Activated naive CD8-positive, alpha-beta T cell treated with anti-CD3 and anti-CD28 coated beads, Interleukin-2, amount 50 U/mL, for 24 hours (primary cell): ENCODE measurements around the gene STARD3.

Experiments
- ATAC-seq: fragments of 150-1000 bp; cut with Tn5 transposase; one replicate; pipeline ENCODE4 v1.10.0; 2021
- DNase-seq: peaks from one replicate; pipeline ENCODE4 v3.0.0; 2021
- H3K27ac Mint-ChIP-seq: one replicate; pipeline ENCODE4 v1.8.0; 2021; ENCODE audit warnings: mild to moderate bottlenecking, mixed read lengths
- H3K27me3 Mint-ChIP-seq: one replicate; pipeline ENCODE4 v1.8.0; 2021; ENCODE audit warnings: mixed read lengths
- H3K36me3 Mint-ChIP-seq: one replicate; pipeline ENCODE4 v1.8.0; 2021; ENCODE audit warnings: low read depth, mixed read lengths
- H3K4me1 Mint-ChIP-seq: one replicate; pipeline ENCODE4 v1.8.0; 2021; ENCODE audit warnings: mixed read lengths
- H3K4me3 Mint-ChIP-seq: one replicate; pipeline ENCODE4 v1.8.0; 2021; ENCODE audit warnings: mild to moderate bottlenecking, moderate library complexity, mixed read lengths
- H3K9me3 Mint-ChIP-seq: one replicate; pipeline ENCODE4 v1.8.0; 2021; ENCODE audit warnings: mixed read lengths

The STARD3 gene

DNA sequence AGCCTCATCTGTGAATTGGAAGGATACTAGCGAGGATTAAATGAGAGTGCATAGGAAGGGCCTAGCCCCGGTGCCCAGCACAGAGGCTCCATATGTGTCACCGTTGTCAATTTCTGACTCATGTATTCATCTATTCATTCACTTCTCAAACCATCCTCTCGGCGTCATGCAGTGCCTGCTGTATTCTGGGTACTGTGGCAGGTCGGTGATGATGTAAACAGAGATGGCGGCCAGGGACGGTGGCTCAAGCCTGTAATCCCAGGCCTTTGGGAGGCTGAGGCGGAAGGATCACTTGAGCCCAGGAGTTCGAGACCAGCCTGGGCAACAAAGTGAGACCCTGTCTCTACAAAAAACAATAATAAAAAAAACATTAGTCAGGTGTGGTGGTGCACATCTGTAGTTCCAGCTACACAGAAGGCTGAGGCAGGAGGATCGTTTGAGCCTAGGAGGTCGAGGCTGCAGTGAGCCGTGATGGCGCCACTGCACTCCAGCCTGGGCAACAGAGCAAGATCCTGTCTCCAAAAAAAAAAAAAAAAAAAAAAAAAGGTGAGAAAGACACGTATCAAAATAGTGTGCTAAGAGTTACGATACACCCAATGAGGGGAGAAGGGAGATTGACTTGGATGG is 14.5 kb upstream of the STARD3 start:
- Mint-ChIP-seq H3K4me1 (peaks cover 23% of the 10 kb centered on the region), H3K36me3 (no peaks in the 10 kb centered on the region), H3K4me3 (peak overlapping the region; percentile 48), H3K27me3 (peaks cover 23% of the 10 kb centered on the region), H3K27ac (peak overlapping the region; percentile 77), H3K9me3 (no peaks in the 10 kb centered on the region)
- ATAC-seq (peak; percentile 62), DNase-seq (peak; percentile 35)

DNA sequence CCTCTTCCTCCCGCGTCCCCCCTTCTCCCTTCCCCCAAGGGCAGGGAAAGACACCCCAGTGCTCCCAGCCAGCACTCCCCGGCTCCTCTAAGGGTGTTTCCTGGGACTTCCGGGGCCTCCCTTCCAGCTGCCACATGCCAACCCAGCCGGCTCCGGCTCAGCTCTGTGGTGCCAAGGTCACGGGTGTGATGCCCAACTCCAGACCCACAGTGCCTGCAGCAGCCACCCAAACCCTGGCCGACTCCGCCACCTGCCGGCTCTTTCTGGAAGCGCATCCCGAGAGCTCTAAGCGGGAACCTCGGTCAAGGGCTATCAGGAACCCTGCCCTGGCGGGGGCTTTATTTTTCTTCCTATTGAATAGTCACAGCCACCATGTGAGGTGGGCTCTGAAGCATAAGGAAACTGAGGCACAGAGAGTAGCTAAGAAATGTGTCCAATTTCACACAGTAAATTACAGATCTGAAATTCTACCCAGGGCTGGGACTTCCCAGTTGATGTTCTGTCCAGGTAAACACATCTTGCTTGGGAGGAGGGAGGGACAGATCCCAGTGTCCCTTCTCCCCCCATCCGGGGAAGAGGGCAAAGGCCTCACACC is 13.5 kb upstream of the STARD3 start:
- Mint-ChIP-seq H3K27ac (no peak overlapping the region), H3K27me3 (peaks cover 31% of the 10 kb centered on the region), H3K4me1 (peaks cover 23% of the 10 kb centered on the region), H3K9me3 (no peaks in the 10 kb centered on the region), H3K4me3 (no peak overlapping the region), H3K36me3 (no peaks in the 10 kb centered on the region)
- peak; percentile 56 for ATAC-seq
- peak; percentile 94 for DNase-seq

DNA sequence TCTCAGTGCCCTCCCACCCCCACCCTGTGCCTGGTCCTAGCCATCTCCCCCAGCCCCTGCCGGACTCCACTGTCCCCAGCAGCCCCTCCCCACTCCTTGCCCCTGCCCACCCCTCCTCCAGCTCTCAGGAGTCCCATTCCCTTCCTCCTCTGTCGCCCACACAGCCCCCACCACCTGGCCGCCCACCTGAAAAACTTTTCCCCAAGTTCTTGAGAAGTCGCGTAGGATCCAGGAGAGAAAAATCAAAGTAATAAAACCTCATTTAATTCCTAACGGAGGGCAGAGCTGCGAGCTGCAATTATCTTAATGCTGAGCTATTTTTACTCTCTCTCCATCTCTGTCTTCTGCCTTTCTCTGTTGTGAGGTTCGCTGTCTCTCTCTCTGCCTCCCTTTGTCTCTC is 12.6 kb upstream of the STARD3 start:
- DNase-seq (no peak), ATAC-seq (no peak)
- Mint-ChIP-seq H3K4me3 (no peak overlapping the region), H3K27ac (no peak overlapping the region), H3K4me1 (peaks cover 23% of the 10 kb centered on the region), H3K27me3 (peaks cover 34% of the 10 kb centered on the region), H3K36me3 (no peaks in the 10 kb centered on the region), H3K9me3 (no peaks in the 10 kb centered on the region)

DNA sequence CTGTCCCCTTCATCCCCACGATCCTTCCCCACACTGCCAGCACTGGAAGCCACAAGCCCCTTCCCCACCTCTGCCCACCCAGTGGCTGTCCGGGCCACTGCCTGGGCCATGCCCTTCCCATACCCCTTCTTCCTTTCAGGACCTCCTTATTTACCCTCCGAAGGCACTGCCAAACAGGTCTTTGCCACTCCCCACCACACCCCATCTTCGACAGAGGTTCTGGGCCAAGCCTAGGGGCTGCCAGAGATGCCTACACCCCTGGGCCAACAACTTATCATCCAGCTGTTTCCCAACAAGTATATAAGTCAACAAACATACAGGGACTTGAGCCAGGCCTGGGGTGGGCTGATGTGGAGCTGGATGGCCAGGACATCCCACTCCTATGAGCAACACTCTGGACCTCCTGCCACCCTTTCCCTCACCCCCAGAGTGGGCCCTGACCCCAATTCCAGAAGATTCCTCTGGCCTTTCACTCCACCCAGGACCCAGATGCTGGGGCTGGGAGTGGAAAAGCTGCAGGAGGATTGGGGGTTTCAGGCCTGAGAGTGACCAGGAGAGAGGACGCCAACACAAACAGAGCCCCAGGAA is 11.7 kb upstream of the STARD3 start:
- ATAC-seq, result no peak

DNA sequence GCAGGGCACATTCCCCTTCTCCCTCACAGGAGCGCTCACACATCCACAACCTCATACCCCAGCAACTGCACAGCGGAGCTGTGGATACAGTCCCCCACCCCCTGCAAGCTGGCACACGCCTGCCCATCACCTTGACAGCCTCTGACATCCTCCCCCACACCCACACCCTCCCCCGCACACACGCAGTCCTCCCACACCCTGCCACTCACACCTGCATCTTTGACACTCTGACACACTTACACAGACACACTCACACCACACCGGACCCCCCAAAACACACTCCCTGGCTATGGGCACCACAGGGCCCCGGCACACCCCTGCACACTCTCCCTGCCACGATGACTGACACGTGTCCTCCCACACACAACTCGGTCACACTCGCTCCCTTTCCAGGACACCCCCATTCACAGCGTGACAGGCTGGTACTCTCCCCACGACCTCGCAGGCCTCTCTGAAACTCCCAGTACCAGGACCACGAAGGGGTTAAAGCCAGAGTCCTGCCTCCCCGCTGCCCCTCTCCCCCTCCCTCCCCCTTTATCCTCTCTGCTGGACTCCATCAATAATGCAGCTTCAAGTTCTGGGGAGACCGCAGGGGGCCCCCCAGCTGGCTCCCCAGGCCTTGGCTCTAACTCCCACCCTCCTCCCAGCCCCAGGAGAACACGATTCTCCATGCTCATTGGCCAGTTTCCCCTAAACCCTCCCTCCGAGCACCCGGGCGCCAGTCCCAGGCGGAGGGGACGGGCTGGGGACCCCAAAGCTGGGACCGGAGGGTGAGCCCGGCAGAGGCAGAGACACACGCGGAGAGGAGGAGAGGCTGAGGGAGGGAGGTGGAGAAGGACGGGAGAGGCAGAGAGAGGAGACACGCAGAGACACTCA is 10.5 kb upstream of the STARD3 start, which contains the start of gene PPP1R1B:
Gene PPP1R1B (plus strand): TSS at position 782 of the 876 bp plus-strand sequence. CDS start 441 bp downstream, outside the sequence.
- Mint-ChIP-seq H3K36me3 (no peaks in the 10 kb centered on the region), H3K4me1 (peaks cover 23% of the 10 kb centered on the region), H3K27me3 (peaks cover 37% of the 10 kb centered on the region), H3K9me3 (no peaks in the 10 kb centered on the region), H3K4me3 (peak within 1 kb of the TSS; percentile 45), H3K27ac (no peak within 1 kb of the TSS)
- ATAC-seq (no peak), DNase-seq (peak; percentile 32)

More for the DNA sequence above, 11.7 kb upstream of the STARD3 start:
- peaks cover 34% of the 10 kb centered on the region for H3K27me3 Mint-ChIP-seq
- DNase-seq, result no peak
- no peak overlapping the region for H3K4me3 Mint-ChIP-seq
- H3K9me3 Mint-ChIP-seq, result no peaks in the 10 kb centered on the region
- H3K4me1 Mint-ChIP-seq, result peaks cover 23% of the 10 kb centered on the region
- no peaks in the 10 kb centered on the region for H3K36me3 Mint-ChIP-seq
- H3K27ac Mint-ChIP-seq, result no peak overlapping the region

DNA sequence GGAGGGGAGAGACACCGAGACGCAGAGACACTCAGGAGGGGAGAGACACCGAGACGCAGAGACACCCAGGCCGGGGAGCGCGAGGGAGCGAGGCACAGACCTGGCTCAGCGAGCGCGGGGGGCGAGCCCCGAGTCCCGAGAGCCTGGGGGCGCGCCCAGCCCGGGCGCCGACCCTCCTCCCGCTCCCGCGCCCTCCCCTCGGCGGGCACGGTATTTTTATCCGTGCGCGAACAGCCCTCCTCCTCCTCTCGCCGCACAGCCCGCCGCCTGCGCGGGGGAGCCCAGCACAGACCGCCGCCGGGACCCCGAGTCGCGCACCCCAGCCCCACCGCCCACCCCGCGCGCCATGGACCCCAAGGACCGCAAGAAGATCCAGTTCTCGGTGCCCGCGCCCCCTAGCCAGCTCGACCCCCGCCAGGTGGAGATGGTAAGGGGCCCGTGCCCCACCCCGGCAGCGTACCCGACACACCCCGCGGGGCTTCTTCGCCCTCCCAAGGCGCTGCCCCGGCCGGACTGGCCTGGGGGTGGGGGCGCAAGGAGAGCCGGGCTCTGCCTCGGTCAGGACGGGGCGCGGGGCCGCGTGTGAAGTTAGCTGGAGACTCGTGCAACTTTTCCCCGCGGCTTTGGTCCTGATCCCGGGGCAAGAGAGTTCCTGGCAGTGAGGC is 9.8 kb upstream of the STARD3 start:
- H3K27ac Mint-ChIP-seq, result no peak overlapping the region
- H3K4me3 Mint-ChIP-seq, result peak overlapping the region; percentile 45
- no peaks in the 10 kb centered on the region for H3K36me3 Mint-ChIP-seq
- no peaks in the 10 kb centered on the region for H3K9me3 Mint-ChIP-seq
- H3K27me3 Mint-ChIP-seq, result peaks cover 42% of the 10 kb centered on the region
- DNase-seq, result no peak
- peaks cover 21% of the 10 kb centered on the region for H3K4me1 Mint-ChIP-seq
- ATAC-seq, result no peak

DNA sequence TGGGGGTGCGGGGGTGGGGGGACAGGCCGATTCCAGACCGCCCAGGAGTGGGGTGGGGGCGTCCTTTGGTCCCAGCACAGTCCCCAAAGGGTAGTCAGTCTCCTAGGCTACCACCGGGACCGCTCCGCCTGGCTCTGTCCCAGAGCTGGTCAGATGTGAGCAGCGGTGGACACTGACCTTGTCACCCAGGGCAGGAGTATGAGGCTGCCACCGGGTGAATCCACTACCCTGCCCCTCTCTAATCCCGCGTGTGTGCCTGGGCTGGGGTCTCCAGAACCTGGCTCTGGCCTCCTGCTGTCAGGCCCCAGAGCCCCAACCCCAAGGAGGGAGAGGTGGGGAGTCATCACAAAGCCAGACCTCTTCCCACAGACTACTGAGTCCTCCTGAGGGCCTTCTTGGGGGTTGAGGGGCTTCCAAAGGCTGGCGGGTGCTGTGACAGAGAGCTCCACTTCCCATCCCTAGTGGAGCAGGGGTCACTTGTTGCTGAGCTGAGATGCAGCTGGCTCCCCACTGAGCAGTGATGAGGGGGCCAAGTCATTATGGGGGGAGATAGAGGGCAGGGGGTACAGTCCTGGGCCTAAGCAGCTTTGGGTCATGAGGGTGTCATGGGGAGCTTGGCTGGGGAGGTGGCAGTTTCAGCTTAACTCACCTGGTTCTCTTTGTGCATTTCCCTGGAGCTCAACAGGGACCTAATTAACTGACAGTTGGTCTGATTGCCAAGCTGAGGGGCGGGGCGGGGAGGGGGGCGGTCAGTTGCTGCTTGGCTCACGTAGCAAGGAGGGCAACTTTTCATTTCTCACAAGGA is 9.0 kb upstream of the STARD3 start:
- ATAC-seq, result no peak
- Mint-ChIP-seq H3K4me3 (no peak overlapping the region), H3K36me3 (no peaks in the 10 kb centered on the region), H3K9me3 (no peaks in the 10 kb centered on the region), H3K4me1 (peaks cover 14% of the 10 kb centered on the region), H3K27me3 (peaks cover 42% of the 10 kb centered on the region), H3K27ac (no peak overlapping the region)
- DNase-seq, result no peak

DNA sequence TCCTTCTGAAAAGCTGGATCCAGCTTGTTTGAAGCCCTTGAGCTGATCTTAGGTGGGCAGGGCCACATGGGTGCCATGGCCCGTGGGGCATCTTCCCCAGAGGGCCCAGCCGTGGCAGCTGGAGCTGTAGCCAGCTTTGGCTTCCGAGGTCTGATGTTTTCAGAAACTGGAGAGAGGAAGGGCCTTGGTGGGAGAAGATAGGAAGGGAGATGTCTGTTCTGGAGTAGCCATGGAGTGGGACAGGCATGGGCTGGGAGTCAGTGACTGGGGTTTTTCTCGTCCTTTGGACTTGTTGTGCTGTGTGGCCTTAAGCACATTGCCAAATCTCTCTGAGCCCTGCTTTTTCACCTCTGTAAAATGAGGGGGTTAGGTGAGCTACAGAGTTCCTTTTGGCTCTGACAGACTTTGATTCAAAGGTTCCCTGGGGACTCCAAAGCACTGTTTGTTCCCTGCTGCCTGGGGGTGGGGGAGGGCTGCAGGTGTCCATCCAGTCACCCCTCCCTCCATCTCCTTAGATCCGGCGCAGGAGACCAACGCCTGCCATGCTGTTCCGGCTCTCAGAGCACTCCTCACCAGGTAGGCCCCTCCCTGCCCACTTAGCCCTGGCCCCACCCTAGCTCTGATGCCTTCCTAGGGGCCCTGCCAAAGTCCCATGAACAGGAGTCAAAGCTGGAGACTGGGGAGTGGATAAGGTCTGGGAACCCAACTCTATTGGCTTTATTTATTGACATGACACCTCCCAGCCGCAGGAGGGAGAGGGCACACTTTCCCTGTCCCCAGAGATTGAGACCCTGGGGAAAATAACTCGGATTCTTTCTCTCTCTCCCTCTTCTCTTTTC is 8.1 kb upstream of the STARD3 start:
- DNase-seq, result no peak
- no peak overlapping the region for H3K27ac Mint-ChIP-seq
- no peaks in the 10 kb centered on the region for H3K9me3 Mint-ChIP-seq
- H3K36me3 Mint-ChIP-seq, result no peaks in the 10 kb centered on the region
- no peak for ATAC-seq
- no peak overlapping the region for H3K4me3 Mint-ChIP-seq
- H3K27me3 Mint-ChIP-seq, result peaks cover 42% of the 10 kb centered on the region
- peaks cover 6% of the 10 kb centered on the region for H3K4me1 Mint-ChIP-seq

DNA sequence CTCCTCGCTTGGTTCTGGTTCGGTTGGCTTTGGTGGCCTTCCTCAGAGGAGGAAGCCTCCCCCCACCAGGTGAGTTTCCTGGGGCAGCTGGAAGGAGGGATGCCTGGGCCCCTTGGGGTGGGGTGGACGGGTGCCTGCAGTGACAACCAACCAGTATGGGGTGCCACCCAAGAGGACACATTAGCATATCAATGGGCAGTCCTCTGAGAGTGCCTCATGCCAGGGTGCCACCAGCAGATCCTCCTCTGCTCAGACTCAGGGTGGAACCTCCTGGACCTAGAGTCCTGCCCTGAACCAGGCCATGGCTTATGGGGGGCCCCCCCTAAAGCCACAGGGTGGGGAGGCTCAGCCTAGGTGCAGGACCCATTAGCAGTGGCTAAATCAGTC is 7.5 kb upstream of the STARD3 start:
- DNase-seq (no peak), ATAC-seq (no peak)
- no peak overlapping the region for H3K4me3 Mint-ChIP-seq
- no peak overlapping the region for H3K27ac Mint-ChIP-seq
- H3K9me3 Mint-ChIP-seq, result no peaks in the 10 kb centered on the region
- peaks cover 5% of the 10 kb centered on the region for H3K4me1 Mint-ChIP-seq
- H3K27me3 Mint-ChIP-seq, result peaks cover 41% of the 10 kb centered on the region
- no peaks in the 10 kb centered on the region for H3K36me3 Mint-ChIP-seq

DNA sequence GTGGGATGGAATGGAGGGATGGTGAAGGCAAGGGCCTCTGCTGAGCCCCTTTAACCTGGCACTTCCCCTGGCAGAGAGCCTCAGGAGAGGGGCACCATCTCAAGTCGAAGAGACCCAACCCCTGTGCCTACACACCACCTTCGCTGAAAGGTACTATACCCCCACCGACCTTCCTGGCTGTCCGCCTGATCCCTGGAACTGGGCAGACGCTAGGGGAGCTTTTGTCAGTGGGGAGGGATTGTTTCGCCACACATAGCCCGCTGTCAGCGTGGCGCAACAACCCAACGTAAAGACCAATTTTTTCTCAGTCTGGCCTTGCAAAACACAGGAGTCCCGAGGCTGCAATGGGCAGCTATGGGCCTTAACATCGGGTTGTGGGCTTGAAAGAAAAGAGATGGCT is 7.0 kb upstream of the STARD3 start:
- no peak overlapping the region for H3K4me3 Mint-ChIP-seq
- H3K27me3 Mint-ChIP-seq, result peaks cover 38% of the 10 kb centered on the region
- peaks cover 5% of the 10 kb centered on the region for H3K4me1 Mint-ChIP-seq
- no peaks in the 10 kb centered on the region for H3K36me3 Mint-ChIP-seq
- no peak for ATAC-seq
- H3K27ac Mint-ChIP-seq, result no peak overlapping the region
- H3K9me3 Mint-ChIP-seq, result no peaks in the 10 kb centered on the region
- no peak for DNase-seq

DNA sequence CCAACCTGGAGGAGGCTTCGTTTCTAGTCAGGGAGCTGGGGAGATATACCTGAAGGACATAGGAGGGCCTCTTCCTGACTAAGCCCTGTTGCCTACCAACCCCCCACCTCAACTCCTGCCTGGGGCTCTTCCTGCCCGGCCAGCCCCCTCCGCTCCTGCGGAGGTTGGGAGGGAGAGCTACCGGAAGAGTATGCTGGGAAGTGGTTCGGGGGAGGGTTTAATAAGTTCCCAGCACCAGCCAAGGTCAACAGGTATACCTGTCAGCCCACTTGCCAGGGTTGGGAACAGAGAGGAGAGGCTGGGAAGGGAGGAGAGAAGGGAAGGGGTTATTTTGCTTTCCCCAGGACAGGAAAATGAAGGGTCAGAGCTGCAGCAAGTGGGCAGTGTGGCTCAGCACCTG is 5.5 kb upstream of the STARD3 start:
- no peak overlapping the region for H3K4me3 Mint-ChIP-seq
- H3K27ac Mint-ChIP-seq, result no peak overlapping the region
- H3K36me3 Mint-ChIP-seq, result no peaks in the 10 kb centered on the region
- peaks cover 8% of the 10 kb centered on the region for H3K4me1 Mint-ChIP-seq
- no peaks in the 10 kb centered on the region for H3K9me3 Mint-ChIP-seq
- no peak for DNase-seq
- no peak for ATAC-seq
- peaks cover 23% of the 10 kb centered on the region for H3K27me3 Mint-ChIP-seq

DNA sequence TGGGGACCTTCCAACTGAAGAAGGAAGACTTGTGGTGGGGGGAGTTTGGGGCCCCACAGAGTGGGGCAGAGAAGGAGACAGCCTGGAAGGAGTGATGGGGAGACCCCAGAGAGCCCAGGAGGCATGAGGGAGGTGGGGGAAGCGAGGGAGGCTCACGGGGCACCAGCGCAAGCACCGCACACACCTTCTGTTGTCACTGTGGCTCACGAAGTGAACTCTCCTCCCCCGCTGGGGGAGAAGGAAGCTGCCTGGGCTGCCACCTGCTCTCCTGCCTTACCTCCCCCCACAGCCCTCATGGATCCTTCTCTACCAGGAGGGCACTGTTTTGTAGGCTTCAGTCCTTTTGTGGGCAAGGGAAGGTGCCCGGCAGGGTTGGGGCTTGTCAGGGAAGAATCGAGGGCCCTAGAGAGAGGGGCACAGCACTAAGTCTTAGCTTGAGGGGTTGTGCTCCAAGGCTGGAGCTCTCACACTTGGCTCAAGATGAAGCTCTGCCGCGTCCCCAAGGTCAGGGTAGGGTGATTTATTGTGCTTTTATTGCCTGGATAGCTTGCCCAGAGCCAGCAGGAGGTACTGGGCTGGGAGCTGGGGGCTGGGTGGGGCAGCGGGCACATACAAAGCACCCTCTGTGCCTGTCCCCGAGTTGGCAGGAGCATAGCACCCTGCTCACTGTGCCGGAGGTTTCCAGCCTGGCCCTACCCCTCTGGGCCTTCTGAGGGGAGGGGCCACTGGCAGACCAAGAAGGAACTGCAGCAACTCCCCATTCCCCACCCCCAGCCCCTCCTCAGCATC is 4.6 kb upstream of the STARD3 start:
- ATAC-seq (no peak), DNase-seq (no peak)
- Mint-ChIP-seq H3K9me3 (no peaks in the 10 kb centered on the region), H3K4me1 (peaks cover 7% of the 10 kb centered on the region), H3K27me3 (peaks cover 19% of the 10 kb centered on the region), H3K4me3 (no peak overlapping the region), H3K27ac (no peak overlapping the region), H3K36me3 (no peaks in the 10 kb centered on the region)
